DMS153 treated with DMSO at 0.1 percent for 48 hours (cell line): Measurements from ENCODE around the gene WDR26.

ENCODE experiments used
- DNase-seq: peaks from one replicate; lab custom pipeline; 2025; ENCODE audit not compliant: unreplicated experiment; lab: John Stamatoyannopoulos, UW

The WDR26 gene

DNA sequence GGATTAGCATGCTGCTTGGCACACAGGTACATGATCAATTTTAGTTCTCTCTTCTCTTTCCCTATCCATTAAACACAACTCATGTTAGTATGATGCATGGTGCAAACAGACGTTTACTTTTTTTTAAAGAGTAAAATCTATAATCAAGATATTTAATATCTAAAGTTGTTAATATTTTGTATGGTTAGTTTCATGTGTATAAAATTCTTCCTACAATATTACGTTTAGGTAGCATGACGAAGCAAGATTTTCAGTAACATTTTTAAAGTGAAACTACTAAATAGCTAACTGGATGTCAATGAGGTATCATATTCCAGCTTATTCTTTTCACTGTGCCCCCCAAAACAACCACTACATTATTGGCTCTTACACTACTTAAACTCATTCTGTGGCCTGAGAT lies 41.3 kb downstream of the WDR26 start:
- DNase-seq, result no peak

DNA sequence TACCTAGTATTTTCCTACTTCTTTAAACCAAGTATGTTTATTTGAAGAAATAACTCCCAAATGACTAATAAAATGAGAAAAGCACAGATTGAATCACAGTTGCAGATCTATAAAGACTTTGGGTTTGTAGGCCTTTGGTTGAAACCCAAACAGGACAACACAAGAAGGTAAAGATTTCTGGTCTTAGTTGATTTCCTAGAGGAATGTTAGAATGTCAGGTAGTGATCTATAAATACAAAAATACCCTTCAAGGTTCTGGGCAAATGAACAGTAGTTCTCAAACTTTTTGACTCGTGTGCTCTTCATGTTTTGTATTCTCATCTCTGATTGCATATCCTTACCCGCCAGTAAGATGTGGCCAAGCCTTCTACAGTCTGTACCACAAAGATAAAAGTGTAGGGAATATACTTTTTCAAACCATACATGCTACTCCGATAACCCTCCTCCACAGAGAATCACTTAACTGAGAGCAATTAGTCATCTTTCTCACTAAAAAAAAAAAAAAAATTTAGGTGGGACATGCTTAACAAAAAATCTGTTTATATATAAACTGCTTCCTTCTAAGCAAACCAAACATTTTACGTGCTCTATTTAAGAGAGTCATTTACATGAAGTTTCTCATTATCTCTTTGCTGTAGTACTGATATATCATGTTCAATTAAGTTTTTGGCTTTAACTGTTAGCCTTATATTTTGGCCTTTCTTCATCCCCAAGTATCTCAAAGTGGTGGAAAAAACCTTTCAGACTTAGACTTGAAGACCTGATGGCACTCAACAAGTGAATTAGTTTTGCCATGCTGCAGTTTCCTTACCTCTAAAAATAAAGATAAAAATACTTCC lies 42.0 kb downstream of the WDR26 start:
- no peak for DNase-seq

DNA sequence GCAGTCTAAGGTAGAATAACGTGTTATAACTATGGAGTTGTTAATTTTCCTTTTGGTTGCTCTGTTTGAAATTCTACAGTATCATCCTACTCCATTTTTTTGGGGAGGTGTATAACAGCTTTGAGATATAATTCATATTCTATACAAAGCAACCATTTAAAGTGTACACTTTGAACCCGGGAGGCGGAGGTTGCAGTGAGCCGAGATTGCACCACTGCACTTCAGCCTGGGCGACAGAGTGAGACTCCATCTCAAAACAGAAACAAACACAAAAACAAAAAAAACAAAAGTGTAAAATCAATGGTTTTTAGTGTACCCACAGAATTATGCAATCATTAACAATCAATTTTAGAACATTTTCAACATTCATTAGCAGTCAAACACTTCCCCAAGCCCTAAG lies 44.1 kb downstream of the WDR26 start:
- DNase-seq, result no peak

DNA sequence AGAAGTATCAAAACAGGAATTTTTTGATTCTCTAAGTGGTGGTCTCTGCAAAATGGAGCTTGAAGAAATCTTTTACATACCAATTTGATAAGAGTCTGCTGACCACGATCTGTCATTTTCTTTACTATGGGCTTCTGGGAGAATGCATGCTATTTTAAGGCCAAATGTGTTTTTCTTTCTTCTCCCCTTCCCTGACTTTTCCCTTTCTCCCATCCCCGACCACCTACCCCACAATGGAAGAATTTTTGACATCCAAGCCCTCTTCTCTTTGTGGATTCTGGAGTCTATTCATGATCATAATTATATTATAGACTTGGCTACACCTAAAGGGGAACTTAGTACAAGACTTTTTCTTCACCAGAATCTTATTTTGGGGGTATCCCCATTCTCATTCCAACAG lies 46.7 kb downstream of the WDR26 start:
- DNase-seq, result no peak

DNA sequence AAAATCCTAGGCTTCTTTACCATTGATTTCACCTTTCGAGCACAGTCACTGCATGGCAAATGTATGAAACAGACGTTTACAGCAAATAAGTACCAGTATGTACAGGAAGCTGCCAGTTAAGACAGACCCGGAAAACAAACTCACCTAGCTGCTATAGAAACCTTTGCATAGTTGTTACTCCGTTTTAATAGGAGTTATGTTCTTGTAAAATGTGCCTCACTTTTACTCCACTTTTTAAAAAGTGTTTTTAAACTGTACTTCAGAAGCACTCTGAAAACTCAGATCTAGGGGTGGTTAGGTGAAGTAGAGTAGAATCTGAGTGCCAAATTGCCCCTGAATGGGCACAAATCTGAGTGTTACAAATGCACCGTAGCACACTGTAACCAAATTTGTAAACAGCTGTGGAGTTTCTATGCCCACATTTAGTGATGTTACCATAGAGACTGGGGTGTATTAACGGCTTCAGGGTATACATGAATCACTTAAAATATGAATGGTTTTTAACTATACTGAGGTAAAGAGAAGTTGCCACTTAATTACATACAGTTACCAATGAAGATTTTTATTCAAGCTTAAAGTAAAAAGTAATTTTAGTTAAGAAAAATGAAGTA lies 47.2 kb downstream of the WDR26 start:
- no peak for DNase-seq

DNA sequence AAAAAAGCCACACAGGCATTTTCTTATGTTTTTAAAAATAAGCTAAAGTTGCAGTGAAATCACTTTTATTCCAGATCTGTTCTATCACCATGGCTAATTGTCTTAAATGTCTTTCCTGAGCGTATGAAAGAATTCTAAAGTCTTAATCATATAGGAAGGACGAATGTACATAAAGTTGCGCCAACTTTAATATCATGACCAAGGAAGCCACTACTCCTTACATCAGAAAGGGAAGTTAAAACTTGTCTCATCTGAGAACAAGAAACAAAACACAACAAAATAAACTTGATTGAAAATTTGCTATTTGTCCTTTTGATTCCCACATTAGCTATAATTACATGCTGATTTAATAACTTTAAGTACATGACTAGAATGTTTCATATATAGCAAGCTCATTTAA lies 51.4 kb downstream of the WDR26 start:
- no peak for DNase-seq

DNA sequence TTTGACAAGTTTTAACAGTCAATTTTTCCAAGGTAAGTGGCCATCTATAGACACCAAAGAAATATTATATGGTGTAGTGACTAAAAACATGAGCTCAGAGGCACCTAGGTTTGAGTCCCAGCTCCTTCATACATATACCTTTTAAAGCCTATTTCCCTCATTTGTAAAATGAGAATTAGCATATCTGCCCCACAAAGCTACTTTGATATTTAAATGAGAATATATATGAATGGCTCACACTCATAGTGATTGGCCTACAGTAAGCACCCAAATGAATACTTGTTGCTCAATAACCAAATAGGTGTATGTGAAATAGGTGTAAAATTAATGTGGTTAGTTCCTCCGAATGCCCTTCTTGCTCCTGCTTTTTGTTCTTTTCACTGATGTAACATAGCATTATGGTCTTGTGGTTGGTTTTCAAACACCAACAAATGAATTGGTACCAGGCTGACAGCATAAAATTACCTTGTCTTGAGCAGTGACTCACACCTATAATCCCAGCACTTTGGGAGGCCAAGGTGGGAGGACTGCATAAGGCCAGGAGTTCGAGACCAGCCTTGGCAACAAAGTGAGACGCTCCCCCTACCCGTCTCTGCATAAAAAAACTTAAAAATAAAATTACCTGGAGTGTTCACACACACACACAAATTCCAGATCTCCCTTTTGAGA lies 52.6 kb downstream of the WDR26 start:
- DNase-seq, result no peak

DNA sequence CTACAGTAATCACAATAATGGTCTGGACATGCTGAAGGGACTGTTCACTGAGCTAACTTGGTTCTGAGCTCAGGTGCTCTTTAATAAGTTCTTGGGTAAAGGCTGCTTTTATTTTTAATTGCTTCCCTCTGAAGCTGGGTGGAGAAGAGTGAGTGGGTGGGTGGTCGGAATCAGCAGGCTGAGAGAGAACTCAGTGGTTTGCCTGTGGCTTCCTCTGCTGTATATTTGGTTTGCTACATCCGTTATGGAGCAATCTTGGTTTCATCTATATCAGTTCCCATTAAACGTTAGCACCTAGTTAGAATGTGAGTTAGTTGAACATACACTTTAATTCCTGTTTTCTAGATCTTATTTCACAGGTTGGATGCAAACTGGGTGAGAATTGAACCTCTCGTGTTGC lies 54.6 kb downstream of the WDR26 start:
- DNase-seq, result no peak

DNA sequence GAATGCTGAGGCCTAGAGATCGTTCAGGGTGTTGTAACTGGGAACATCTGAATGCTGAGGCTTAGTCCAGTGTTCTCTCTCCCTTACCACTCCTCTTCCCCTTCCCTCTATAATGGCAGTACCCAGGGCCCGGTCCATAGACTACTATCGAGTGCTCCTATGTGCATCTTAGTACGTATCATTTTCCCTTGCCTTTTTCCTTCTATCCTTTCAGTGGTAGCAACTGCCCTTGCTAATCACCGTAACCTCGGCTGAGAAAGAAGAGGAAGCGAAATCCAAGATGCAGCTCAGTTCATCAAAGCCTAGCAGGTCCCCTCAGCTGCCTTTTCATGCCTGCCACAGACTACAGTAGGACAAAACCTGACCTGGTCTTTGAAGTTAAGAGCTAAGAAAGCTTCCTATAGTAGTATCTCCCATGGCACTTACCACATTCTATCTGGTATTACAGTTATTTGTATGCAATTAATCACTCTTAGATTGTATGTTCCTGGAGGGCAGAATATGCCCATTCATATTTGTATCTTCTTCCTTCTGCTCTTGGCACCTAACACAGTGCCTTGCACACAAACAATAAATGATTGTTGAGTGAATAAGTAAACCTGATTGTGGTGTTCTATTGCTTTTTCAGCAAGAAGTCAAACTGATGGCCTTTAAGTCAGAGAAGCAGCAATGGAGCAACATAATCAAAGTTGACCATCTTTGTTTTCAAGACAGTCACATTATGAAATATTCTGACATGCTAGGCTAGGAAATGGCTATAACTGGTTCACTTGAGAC lies 55.6 kb downstream of the WDR26 start:
- no peak for DNase-seq

DNA sequence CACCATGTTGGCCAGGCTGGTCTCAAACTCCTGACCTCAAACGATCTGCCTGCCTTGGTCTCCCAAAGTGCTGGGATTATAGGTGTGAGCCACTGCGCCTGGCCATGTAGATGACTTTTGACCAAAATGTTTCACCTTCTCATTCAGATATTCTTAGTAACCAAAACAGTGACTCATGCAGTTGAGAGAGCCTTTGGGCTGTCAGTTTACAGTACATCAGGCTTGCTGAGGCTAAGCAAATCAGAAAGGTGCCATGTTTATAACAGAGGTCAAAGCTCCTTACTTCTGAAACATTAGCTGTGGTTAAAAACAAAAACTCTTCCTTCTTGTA lies 57.0 kb downstream of the WDR26 start:
- no peak for DNase-seq

DNA sequence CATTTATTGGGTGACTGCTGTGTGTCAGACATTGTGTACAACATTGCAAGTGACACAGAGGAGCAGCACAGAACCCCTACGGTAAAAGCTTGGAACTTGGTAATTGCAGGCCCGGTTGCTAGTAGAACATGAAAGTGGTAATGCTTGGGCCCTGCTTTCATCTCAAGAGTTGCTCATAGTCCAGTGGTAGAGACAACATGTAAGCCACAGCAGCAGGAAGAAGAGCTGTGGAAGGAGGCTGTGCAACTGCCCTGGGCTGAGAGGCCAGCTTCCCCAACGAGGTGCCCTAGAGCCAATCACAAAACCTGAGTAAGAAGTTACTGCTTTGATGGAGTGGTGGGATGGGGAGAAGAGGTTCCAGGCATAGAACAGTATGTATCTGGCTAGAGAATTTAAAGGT lies 59.5 kb downstream of the WDR26 start:
- DNase-seq, result no peak

DNA sequence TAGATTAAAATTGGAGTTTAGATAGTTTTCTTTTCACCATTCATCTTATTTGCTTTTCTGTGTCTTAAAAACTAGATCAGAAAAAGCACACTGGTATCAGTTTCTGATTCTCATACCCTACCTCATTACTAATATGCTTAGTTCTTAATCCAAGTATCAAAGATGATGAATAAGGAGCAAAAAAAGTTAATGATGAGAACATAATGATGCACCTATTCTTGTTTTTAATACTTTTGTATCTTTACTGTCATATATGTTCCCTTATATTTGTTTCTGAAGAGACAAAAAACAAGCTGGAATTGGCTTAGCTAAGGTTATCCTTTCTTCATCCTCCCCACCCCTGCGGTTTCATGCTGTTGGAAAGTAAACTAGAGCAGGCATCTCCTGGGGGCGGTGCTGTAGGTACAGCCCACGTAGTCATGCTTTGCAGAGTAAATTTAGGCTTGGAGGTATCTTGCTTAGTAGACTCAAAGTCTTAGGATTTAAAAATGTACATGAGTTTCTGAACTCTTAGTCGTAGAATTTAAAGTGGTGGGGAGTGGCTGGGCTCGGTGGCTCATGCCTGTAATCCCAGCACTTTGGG lies 61.5 kb downstream of the WDR26 start:
- no peak for DNase-seq

DNA sequence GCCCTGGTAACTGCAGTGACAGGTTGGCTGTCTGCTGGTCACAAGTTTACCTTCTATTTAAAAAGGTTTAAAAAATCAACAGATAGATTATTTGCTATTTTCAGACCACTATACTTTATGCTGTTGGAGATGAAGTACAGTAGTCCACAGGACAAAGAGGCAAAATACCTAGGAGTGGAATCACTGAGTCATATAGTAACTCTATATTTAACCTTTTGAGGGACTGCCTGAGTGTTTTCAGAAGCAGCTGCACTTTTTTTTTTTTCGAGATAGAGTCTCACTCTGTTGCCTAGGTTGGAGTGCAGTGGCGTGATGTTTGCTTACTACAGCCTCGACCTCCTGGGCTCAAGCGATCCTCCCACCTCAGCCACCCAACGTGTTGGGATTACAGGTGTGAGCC lies 66.2 kb downstream of the WDR26 start:
- no peak for DNase-seq

DNA sequence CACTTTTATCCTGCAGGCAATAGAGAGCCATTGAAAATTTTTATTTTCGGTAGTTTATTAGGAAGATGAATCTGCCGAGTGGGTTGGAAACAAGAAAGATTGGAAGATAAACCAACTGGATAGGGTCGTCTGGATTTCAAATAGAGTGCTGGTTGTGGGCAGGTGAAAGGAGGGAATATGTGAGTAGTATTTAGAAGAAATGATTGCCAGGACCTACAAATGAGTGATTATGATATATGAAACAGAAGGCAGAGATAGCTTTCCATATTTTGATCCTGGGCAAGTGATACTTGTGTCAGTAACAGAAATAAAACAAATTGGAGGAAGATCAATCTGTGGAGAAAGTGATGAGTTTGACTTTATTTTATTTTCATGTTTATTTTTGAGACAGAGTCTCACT lies 75.4 kb downstream of the WDR26 start:
- no peak for DNase-seq

DNA sequence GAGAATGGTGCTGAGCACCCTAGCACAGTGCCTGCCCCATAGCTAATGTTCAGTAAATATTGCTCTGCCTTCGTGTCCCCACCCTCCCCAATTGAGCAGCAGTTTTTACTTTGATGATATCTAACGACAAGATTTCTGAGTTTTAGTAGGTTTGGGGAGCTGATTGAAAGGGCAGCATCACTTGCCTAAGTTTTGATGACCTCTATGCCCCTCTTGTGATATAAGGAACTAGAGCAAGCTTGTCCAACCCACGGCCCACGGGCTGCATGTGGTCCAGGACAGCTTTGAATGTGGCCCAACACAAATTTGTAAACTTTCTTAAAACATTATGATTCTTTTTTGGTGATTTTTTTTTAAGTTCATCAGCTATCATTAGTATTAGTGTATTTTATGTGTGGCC lies 76.4 kb downstream of the WDR26 start:
- DNase-seq, result no peak

DNA sequence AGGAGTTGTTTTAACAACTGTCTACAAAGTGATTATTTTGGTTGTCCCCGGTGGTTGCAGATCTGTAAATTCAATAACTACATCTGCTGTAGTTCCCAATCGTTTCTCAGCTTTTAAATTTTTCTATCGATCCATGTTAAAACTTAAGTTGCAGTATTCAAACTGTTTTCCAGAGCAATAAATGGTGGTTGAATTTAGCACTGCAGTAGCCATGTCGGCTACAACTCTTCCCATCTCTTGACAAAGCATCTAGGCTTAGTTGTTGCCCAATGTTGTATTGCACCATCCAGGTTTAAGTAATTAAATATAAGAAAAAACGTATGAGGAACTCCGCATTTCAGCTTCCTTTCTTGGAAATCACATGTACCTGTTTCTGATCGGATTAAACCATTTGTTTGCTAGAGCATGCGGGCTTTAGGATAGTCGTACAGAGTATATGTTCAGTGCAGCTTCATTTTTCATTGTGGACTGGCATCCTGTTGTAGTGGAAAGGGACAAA lies 76.9 kb downstream of the WDR26 start:
- DNase-seq, result no peak

DNA sequence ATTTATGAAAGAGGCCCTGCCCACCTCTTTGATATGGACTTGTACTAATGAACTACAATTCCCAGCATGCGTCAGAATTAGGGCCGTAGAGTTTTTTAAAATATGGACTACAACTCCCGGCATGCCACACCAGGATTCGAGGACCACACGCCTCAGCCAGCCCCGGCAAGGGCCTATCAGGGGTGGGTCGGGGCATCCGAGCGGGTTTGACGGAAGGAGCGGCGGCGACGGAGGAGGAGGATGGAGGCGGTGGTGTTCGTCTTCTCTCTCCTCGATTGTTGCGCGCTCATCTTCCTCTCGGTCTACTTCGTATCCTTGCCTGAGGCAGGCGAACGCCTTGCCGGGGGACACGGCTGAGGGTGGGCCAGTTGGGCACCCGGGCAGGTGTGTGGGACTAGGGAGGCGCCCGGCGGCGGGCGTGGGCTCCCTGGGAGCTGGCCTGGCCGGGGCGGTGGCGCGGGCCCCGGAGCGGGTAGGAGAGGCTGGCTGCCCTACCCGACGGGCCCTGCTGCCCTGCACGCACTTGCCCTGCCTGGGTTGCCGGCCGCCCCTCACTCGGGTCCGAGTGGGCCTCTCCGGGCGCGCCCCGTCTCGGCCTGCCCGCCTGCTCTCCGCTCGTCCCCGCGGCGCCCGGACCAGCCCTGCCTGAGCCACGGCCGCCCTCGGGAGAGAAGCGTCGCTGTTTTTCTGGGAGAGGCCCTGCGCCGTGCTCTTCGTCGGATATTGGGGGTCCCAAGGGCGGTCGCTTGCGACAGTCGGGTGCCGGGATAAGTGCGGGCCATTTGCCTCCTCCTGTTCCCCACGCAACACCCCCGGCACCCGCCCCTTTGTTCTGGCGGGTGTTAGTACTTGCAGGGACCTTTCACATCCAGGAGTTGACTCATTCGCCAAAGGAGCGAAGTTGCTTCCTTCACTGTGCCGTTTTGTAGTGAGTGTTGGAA lies 77.6 kb downstream of the WDR26 start, which contains the start of gene CNIH4:
Gene CNIH4 (plus strand): TSS at position 195 of the 941 bp plus-strand sequence. CDS start 46 bp downstream, at position 241.
- peak; percentile 97 for DNase-seq

DNA sequence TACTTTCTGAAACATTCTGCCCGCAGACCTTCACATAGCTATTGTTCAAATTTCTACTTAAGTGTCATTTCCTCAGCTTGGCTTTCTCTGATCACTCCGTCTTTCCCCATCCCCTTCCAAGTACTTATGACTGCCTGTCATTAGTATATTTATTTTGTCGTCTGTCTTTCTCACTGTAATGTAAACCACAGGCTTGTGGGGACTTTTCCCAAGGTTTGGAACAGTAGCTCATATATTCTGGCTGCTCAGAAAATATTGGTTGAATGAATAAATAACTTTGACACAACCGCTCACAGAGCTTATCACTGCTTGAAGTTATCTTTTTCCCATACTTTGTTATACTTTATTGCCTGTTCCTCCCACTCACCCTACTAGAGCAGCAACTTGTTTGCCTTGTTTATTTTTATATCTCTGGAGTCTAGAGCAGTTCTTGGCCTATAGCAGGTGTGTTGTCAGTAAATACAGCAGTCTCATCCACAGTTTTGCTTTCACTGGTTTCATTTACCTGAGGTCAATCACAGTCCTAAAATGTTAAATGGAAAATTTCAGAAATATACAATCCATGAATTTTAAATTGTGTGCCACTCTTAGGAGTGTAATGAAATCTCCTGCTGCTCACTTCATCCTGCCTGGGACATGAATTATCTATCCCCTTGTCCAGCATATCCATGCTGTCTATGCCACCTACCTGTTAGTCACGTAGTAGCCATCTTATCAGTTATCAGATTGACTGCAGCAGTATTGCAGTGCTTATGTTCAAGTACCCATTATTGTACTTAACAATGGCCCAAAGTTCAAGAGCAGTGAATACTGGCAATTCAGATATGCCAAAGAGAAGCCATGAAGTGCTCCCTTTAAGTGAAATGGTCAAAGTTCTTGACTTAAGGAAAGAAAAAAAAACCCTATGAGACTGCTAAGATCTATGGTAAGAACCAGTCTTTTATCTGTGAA lies 80.3 kb downstream of the WDR26 start:
- no peak for DNase-seq
